HG03159 (cell line): ENCODE results near the gene RNF150.
"Not testable (repeated sequence)": the region's sequence is repeated elsewhere in the genome, so short reads cannot be mapped to it uniquely, and the experiment has no call there.

Source experiments
- ATAC-seq: cut with Tn5 transposase; IDR thresholded peaks from one replicate; pipeline ENCODE4 v1.9.1; 2021; ENCODE audit warnings: mild to moderate bottlenecking, moderate library complexity; ENCODE audit not compliant: unreplicated experiment

The RNF150 gene

GRCh38 chr4:141133146-141133998, at the start of gene RNF150:
RNF150 (minus strand) TSS chr4:141133469.
- peak; percentile 69 for ATAC-seq

DNA sequence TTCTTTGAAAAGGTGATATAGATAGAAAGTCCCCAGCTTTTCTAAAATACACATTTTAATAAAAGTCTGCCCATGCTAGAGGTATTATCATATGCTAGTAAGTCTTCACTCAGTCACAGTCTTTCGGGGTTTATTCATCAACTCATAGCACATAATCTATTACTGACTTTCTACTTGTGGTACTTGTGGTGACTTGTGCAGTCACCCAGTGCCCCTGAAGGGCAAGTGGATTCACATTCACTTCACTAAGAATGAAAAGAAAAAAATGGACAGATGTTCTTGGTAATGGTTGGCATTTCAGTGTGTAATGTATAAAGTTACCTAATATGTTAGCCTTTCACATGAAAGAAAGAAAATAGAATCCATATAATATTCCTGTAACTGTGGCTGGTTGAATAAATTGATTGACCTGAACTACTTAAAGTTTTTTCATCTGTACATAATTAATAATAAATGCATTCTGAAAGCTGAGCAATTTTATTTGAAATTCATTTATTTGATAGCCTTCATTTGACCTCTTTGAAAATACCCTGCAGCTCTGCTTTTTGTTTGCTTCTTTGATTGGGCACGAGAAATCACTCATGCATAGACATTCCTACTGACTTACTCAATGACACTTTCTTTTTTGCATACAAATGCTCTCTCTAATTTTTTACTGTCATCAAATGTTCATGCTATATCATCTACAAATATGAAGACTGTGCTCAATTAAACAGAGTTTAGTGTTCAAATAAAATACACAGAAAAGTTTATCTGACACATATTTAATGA, 47.9 kb upstream of the RNF150 start:
- peak; percentile 80 for ATAC-seq

- no peak for ATAC-seq
Measured at GRCh38 chr4:141179474-141180373, 46.5 kb upstream of the RNF150 start.

DNA sequence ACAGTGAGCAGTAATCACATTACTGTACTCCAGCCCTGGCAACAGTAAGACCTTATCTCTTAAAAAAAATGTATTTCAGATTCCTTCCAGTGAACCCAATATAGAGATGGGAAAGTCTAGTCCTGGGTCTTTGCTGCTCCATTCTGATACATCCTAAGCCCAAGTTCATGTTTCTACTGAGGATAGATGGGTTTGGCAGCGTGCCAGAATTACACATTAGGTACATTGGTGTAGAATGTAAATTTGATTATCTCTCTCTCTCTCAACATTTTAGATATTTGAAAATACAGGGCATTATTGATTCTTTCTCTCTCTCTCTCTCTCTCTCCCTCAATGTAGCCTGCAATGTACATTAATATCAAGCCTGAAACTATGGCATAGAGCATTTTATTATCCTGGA, 43.9 kb upstream of the RNF150 start:
- ATAC-seq, result no peak

DNA sequence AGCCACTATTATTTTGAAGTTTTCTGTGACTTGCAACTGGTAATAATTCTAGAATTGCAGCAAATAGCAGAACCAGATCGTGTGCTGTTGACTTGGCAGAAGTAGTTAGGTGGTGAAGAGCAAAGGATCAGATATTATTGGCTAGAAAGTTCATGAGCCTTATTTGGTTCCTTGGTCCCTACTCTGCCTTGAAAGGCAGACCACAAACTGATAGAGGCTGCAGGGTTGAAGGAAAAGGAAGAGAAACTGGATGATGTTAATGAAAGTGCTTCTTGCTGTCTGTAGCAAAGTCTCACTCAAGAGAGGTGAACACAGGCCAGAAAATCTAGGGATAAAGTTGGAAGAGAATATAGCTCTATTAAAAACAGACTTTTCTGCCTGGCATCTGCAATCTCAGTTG, 41.2 kb upstream of the RNF150 start:
- no peak for ATAC-seq

GRCh38 chr4:141170671-141171070, 37.4 kb upstream of the RNF150 start:
- ATAC-seq, result no peak

- ATAC-seq, result no peak
Measured at GRCh38 chr4:141169391-141169790, 36.1 kb upstream of the RNF150 start.

DNA sequence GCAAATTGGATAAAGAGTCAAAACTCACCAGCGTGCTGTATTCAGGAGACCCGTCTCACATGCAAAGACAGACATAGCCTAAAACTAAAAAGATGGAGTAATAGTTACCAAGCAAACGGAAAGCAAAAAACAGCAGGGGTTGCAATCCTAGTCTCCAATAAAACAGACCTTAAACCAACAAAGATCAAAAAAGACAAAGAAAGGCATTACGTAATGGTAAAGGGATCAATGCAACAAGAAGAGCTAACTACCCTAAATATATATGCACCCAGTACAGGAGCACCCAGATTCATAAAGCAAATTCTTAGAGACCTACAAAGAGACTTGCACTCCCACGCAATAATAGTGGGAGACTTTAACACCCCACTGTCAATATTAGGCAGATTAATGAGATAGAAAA, 31.7 kb upstream of the RNF150 start:
- not testable (repeated sequence) for ATAC-seq

DNA sequence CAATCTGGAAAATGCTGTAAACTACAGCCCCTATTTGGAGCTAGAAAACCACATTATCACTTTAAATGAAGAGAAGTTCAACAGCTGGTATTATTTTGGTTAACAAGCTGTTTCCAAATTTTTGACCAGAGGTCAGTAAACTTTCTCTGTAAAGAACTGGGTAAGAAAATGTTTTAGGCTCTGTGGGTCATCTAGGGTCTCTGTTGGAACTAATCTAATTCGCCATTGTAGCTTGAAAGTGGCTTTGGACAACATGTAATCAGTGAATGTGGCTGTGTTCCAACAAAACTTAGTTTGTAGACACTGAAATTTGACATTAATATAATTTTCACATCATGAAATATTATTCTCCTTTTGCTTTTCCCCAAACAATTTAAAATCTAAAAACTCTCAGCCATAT, 25.8 kb upstream of the RNF150 start:
- ATAC-seq, result no peak

- no peak for ATAC-seq
Measured at GRCh38 chr4:141158219-141158618, 24.9 kb upstream of the RNF150 start.

- ATAC-seq, result no peak
Measured at GRCh38 chr4:141155586-141155985, 22.3 kb upstream of the RNF150 start.

DNA sequence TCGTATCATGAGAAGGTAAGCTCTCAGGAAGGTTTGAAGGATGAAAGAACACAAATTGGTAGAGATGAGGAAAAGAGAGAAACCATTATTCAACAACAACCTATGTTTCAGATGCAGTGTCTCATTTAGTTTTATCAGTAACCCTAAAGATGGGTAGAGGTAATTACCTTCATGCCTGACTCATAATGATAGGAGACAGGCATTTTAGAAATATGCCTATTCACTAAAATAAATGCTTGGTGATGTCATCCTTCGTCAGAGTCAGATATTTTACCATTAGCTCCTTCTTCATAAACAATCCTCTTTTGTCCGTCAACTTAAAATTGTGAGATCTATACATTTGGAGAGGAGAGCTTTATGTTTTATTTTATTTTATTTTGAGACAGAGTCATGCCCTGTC, 21.5 kb upstream of the RNF150 start:
- no peak for ATAC-seq

GRCh38 chr4:141153751-141154510, 20.7 kb upstream of the RNF150 start:
- ATAC-seq, result no peak

DNA sequence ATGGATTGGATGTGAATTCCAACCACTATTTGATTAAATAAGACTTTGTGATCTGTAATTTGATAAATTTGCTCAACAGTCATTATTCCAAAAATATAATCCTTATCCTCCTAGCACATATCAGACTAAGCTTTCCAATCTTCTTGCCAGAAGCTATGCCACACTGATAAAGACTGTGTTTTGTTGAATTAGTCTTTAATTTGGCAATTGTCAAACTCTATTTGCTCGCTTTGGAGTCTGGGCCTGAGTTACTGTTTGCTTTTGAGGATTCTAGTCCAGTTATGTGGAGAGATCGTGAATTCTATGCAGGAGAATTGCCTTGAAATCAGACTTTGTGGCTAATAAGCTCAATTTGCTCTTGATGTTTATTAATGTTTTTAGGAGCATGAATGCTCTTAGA, 10.9 kb upstream of the RNF150 start:
- ATAC-seq, result no peak

GRCh38 chr4:141142423-141142822, 9.2 kb upstream of the RNF150 start:
- ATAC-seq, result no peak

DNA sequence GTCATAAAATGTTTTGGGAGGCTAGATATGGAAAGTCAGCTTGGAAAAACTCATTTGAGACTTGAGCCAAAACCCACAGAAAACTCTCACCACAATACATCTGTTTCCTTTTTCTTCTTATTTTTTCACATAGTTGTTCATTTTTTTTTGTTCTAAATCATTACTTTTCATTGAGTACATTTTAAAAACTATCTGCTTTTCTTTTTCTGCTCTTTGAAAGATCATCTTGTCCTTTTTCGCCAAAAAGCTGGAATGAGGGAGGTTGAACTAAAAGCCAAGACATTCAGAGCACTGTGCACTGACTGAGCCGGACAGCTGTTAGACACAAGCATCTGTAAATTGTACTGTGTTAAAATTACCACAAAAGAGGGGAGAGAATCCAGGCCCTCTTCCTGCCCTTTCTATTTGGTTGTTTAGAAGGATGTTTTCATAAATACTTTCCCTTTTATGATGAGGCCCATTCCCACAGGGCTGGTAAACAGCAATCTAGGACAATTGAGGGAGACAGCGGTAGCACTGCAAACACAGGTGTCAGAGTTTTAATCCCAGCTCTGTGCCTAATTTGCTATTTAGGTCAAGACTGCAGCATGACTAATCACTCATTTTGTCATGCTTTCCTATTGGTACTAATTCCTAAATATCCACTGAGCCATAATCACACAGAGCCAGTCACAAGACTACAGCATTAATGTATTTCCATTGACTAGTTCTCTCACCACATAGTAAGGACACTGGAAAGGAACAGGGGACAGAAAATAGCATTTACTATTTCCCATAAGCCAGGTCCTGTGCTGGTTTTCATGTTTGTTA, 7.3 kb upstream of the RNF150 start:
- no peak for ATAC-seq

DNA sequence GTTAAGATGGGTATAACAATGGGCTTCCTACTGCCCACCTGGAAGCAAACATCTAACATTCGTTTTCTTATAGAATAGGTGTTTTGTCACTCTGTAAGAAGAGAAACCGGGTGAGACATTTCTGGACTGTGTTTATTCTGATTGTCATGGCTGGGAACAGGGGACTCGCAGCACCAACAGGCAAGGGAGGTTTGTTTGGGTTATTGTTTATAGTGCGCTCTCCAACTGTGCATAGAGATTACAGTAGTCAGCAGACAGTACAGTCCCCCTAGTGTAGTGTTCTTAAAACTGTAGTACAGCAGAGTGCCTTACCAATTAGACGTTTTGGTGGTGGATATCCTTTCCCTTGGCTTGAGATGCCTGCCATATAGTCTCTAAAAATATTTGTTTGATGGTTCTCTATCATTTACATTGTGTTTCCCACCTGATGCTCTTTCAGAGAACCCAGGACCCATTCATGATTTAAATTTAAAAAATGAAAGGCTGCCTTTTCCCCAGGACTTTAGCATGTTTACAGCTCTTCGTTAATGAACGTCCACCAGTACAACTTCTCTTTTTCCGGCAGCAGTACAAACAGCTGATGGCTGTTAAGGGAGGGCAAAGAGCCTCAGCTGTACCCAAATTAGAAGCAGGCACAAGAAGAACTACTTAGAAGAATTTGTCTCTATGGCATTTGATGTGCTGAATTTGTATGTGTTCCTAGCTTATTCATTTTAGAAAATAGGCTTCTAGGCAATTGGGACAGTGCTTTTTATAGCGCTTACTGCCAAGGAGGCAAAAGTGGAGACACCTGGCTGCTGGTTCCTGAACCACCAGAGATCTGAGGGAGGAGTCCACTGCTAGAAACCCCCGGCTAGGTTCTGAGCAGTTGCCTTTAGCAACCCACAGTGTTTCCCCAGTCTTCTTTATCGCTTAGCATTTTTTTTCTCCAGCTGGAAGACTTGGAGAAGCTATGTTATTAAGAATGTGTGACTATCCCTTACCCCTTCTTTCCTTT, 1.0 kb upstream of the RNF150 start:
- ATAC-seq, result no peak

DNA sequence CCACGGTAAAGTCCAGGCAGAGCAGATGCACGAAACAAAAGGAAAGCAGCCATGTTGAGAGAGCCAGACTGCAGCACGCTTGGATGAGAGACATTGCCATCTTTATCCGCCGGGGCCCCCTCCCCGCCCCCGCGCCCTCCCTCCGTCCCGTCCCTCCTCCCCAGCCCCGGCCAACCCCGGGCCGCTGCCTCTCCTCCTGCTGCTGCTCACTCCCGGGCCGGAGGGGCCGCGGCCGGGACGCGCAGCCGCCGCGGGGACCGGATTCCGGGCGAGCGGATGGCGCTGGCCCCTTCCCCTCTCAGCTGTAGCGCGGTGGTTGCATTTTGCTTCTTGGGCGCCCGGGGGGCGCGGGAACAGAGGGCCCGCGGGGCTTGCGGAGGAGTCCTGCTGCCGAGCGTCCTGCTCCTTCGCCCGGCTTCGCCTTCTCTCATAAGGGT, 542 bp downstream of the RNF150 start:
- peak; percentile 26 for ATAC-seq
